Heart right ventricle (tissue), 16 donors: ENCODE results near the gene PUDP. TPM values are rescaled to one million over a fixed set of nuclear protein-coding genes. Genes with fewer than 3 reads are reported as not detected.
"Not testable (repeated sequence)": the region's sequence is repeated elsewhere in the genome, so short reads cannot be mapped to it uniquely, and the experiment has no call there.

ENCODE experiments used
- ATAC-seq, 8 donors: fragments of 200-7000 bp; cut with Tn5 transposase; one replicate each; pipeline ENCODE4 v1.9.1; 2020; ENCODE audit warnings: mild to moderate bottlenecking in 8 of 8, moderate library complexity in 8 of 8, moderate number of reproducible peaks in 1 of 8
- DNase-seq, 2 donors: peaks; one replicate each; pipeline ENCODE4 v3.0.0-alpha.2; 2020
- H3K27ac ChIP-seq, 10 donors: fragments of 200-600 bp; sonication (generic) in 2 of 10; one replicate each; pipeline versions ENCODE4 v1.5.0 to v1.8.0; 2020 to 2022; ENCODE audit warnings: mild to moderate bottlenecking in 3 of 10
- H3K27me3 ChIP-seq, 7 donors: fragments of 200-600 bp; one replicate each; pipeline ENCODE4 v1.8.0; 2021 to 2022; ENCODE audit warnings: mild to moderate bottlenecking in 2 of 7
- H3K36me3 ChIP-seq, 9 donors: fragments of 200-600 bp; sonication (generic) in 1 of 9; one replicate each; pipeline versions ENCODE4 v1.5.0 to v1.8.0; 2020 to 2022; ENCODE audit warnings: mild to moderate bottlenecking in 2 of 9
- H3K4me1 ChIP-seq, 9 donors: fragments of 200-600 bp; sonication (generic) in 1 of 9; one replicate each; pipeline versions ENCODE4 v1.5.0 to v1.8.0; 2020 to 2022; ENCODE audit warnings: mild to moderate bottlenecking in 4 of 9
- H3K4me3 ChIP-seq, 10 donors: fragments of 200-600 bp; sonication (generic) in 2 of 10; one replicate each; pipeline versions ENCODE4 v1.5.0 to v1.8.0; 2020 to 2022; ENCODE audit warnings: mild to moderate bottlenecking in 7 of 10, moderate library complexity in 2 of 10
- H3K9me3 ChIP-seq, 11 donors: fragments of 200-600 bp in 10 of 11; sonication (generic) in 2 of 11; one replicate each; pipeline versions ENCODE4 v1.5.0 to v1.8.0; 2013 to 2022; ENCODE audit warnings: mild to moderate bottlenecking in 2 of 11, control low read depth in 1 of 11, moderate library complexity in 1 of 11
- WGBS, 2 donors: extraction: QIAGEN DNeasy Blood & Tissue Kit; methylation state at CpG; one replicate each; pipeline ENCODE4 v1.1.7; 2013; ENCODE audit warnings: inconsistent platforms in 1 of 2; 5-methylcytosine and 5-hydroxymethylcytosine counted together
- intact Hi-C, 10 donors: fragments of 100-400 bp; cut with DNase I; formaldehyde crosslinking; loops; one replicate each; pipeline versions ENCODE4 v1.11.1 to v1.14.2; 2022
- polyA plus RNA-seq, 2 donors: library from polyadenylated mRNA; stranded (reverse); fragments of 200-250 nt; gene quantifications; one replicate each; pipeline ENCODE4 v1.2.3, GENCODE V29; 2013
- total RNA-seq, 10 donors: library from RNA; stranded (reverse); fragmentation: NEBNext Ultra II Directional in 3 of 10; extraction: Animal tissue kit (Norgen Biotek cat#: 25700) in 3 of 10; gene quantifications; one replicate each; pipeline versions ENCODE4 v1.2.1 to v1.2.4, GENCODE V29; 2021 to 2023
- TF ChIP-seq, protein P1 (sequence below), 9 donors: fragments of 200-600 bp; sonication (generic) in 2 of 9; IDR thresholded peaks; one replicate each; pipeline versions ENCODE4 v1.5.0 to v1.8.0; 2021 to 2022; ENCODE audit warnings: antibody characterized with exemption in 9 of 9, mild to moderate bottlenecking in 5 of 9, moderate library complexity in 1 of 9
- donor health status: Arrhythmogenic right ventricular cardiomyopathy.
- donor health status: ischemic (EF 13 %, LVEDD 7.1; RV severe dilation, severe dysfunction).
- donor health status: healthy with polysubstance abuse.
- donor health status: DM: no; HTN: yes; CAD: no.
- donor health status: DM: no; HTN: no; CAD: no.
- donor health status: ischemic (EF 25% LVEDD 6.9; RV normal size, moderate dysfunction).
- donor health status: ischemic (EF 25% LVEDD 5.7; RV mildly dilated, moderate dysfunction).
- donor health status: healthy.
- donor health status: DM: yes; HTN: yes; CAD: no.
- donor health status: Ischemic cardiomyopathy.
- donor health status: ischemic (EF 35%, LVEDD 5.7; RV mildly dilated, moderate dysfunction).
- donor health status: nonischemic (EF 11% LVEDD 7.7; RV severe dilation, severe dysfunction).
- donor health status: DM: yes; HTN: yes; CAD: no.
- donor health status: PGD.
- donor health status: ischemic (EF 29% LVEDD 5.4; RV normal size, mild dysfunction).
- donor health status: nonischemic (EF 23%, LVEDD 6.1; RV moderate dilation, normal function).

The PUDP gene
- total and polyA plus RNA-seq, 12 donors, result 9.1 to 27.0 (median 21.0) TPM

- WGBS, 2 donors, result 96 to 100% methylated on average over 2 of the region's 2 CpGs
- Histone ChIP-seq H3K4me3 (no peak overlapping the region), H3K27me3 (no peaks in the 10 kb centered on the region), H3K27ac (no peak overlapping the region), H3K36me3 (no peaks in the 10 kb centered on the region), H3K4me1 (no peaks in the 10 kb centered on the region), H3K9me3 (no peaks in the 10 kb centered on the region)
- DNase-seq (no peak), ATAC-seq (no peak)
- TF ChIP-seq, protein P1, sequence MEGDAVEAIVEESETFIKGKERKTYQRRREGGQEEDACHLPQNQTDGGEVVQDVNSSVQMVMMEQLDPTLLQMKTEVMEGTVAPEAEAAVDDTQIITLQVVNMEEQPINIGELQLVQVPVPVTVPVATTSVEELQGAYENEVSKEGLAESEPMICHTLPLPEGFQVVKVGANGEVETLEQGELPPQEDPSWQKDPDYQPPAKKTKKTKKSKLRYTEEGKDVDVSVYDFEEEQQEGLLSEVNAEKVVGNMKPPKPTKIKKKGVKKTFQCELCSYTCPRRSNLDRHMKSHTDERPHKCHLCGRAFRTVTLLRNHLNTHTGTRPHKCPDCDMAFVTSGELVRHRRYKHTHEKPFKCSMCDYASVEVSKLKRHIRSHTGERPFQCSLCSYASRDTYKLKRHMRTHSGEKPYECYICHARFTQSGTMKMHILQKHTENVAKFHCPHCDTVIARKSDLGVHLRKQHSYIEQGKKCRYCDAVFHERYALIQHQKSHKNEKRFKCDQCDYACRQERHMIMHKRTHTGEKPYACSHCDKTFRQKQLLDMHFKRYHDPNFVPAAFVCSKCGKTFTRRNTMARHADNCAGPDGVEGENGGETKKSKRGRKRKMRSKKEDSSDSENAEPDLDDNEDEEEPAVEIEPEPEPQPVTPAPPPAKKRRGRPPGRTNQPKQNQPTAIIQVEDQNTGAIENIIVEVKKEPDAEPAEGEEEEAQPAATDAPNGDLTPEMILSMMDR (IDR thresholded peaks at IDR 0.05), result no peak
- intact Hi-C loops, result no loop called here
Observed at GRCh38 chrX:7190157-7190556, 42.2 kb upstream of the PUDP start.

GRCh38 chrX:7188672-7189071, 40.7 kb upstream of the PUDP start:
- H3K9me3 ChIP-seq, result no peaks in the 10 kb centered on the region
- H3K27me3 ChIP-seq, result no peaks in the 10 kb centered on the region
- H3K27ac ChIP-seq, result no peak overlapping the region
- intact Hi-C loops, result no loop called here
- 79 to 83% methylated on average over 2 of the region's 2 CpGs for WGBS, 2 donors
- H3K4me1 ChIP-seq, result no peaks in the 10 kb centered on the region
- TF ChIP-seq, protein P1 (IDR thresholded peaks at IDR 0.05), result no peak
- no peak overlapping the region for H3K4me3 ChIP-seq
- ATAC-seq (no peak), DNase-seq (no peak)
- H3K36me3 ChIP-seq, result no peaks in the 10 kb centered on the region

DNA sequence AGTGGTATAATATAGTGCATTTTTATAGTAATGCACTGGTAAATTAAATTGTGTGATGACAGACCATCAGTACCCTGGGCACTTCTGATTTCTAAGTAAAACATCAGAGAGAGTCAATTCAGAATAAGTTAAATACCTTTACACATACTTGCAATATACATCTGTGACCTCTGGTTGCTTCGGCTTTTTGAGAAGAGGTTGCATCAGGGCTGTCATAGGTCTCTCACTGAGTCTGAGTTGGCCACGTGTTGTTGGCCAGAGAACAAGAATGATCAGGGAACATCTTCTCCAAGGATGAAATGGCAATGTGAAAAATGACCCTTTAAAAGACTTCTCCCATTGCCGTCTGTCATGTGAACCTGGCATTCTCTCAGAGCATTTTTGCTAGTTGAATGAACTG, 36.9 kb upstream of the PUDP start:
- Histone ChIP-seq H3K27me3 (no peaks in the 10 kb centered on the region), H3K4me3 (no peak overlapping the region), H3K4me1 (no peaks in the 10 kb centered on the region), H3K27ac (no peak overlapping the region), H3K9me3 (no peaks in the 10 kb centered on the region), H3K36me3 (no peaks in the 10 kb centered on the region)
- 78 to 92% methylated on average over 3 of the region's 3 CpGs for WGBS, 2 donors
- TF ChIP-seq, protein P1 (IDR thresholded peaks at IDR 0.05), result no peak
- intact Hi-C loops, result no loop called here
- DNase-seq (no peak), ATAC-seq (no peak)

- no peaks in the 10 kb centered on the region for H3K9me3 ChIP-seq
- WGBS, 2 donors, result 94 to 97% methylated on average over 2 of the region's 2 CpGs
Observed at GRCh38 chrX:7179446-7179845, 31.5 kb upstream of the PUDP start.

GRCh38 chrX:7178859-7179258, 30.9 kb upstream of the PUDP start:
- intact Hi-C loops, ATAC-seq: not testable (repeated sequence)

More at GRCh38 chrX:7179446-7179845, 31.5 kb upstream of the PUDP start:
- intact Hi-C loops, result no loop called here
- Histone ChIP-seq H3K27me3 (no peaks in the 10 kb centered on the region), H3K27ac (no peak overlapping the region), H3K4me1 (no peaks in the 10 kb centered on the region), H3K36me3 (no peaks in the 10 kb centered on the region), H3K4me3 (no peak overlapping the region)
- ATAC-seq, result no peak
- TF ChIP-seq, protein P1 (IDR thresholded peaks at IDR 0.05), result no peak
- no peak for DNase-seq

More at GRCh38 chrX:7178859-7179258, 30.9 kb upstream of the PUDP start:
- H3K4me1 ChIP-seq, H3K27ac ChIP-seq, H3K27me3 ChIP-seq, H3K36me3 ChIP-seq, H3K9me3 ChIP-seq, H3K4me3 ChIP-seq, DNase-seq: not testable (repeated sequence)
- 93 to 100% methylated on average over 2 of the region's 2 CpGs for WGBS, 2 donors
